ENCODE results near the gene PYM1. TPM values are rescaled to one million over a fixed set of nuclear protein-coding genes. Genes with fewer than 3 reads are reported as not detected.

The PYM1 gene
- total RNA-seq, 1 donor from 2014 or later: 35.6 TPM

- H3K4me3 Mint-ChIP-seq: no peak overlapping the region
- H3K9me3 Mint-ChIP-seq: no peaks in the 10 kb centered on the region
- peaks cover 4% of the 10 kb centered on the region for H3K4me1 Mint-ChIP-seq
- H3K27ac Mint-ChIP-seq: no peak overlapping the region
- H3K27me3 Mint-ChIP-seq: no peaks in the 10 kb centered on the region
- intact Hi-C loops (cut with micrococcal nuclease): no loop called here
- no peak for DNase-seq
- H3K36me3 Mint-ChIP-seq (ENCODE audit: low read depth): peaks cover 24% of the 10 kb centered on the region
Measured at GRCh38 chr12:55957106-55957859, 29.6 kb upstream of the PYM1 start.

GRCh38 chr12:55955800-55956508 is 28.3 kb upstream of the PYM1 start:
- DNase-seq: peak; percentile 81
- H3K9me3 Mint-ChIP-seq: no peaks in the 10 kb centered on the region
- no peaks in the 10 kb centered on the region for H3K27me3 Mint-ChIP-seq
- H3K27ac Mint-ChIP-seq: peak overlapping the region; percentile 16
- intact Hi-C loops (cut with micrococcal nuclease): no loop called here
- no peak overlapping the region for H3K4me3 Mint-ChIP-seq
- H3K36me3 Mint-ChIP-seq (ENCODE audit: low read depth): peaks cover 38% of the 10 kb centered on the region
- peaks cover 4% of the 10 kb centered on the region for H3K4me1 Mint-ChIP-seq

- Mint-ChIP-seq H3K27me3 (no peaks in the 10 kb centered on the region), H3K36me3 (ENCODE audit: low read depth) (peaks cover 40% of the 10 kb centered on the region), H3K9me3 (no peaks in the 10 kb centered on the region), H3K4me1 (peaks cover 4% of the 10 kb centered on the region), H3K4me3 (no peak overlapping the region), H3K27ac (no peak overlapping the region)
- no peak for DNase-seq
- intact Hi-C loops (cut with micrococcal nuclease): no loop called here
Measured at GRCh38 chr12:55955344-55955743, 27.6 kb upstream of the PYM1 start.

GRCh38 chr12:55946553-55946952 is 18.9 kb upstream of the PYM1 start:
- Mint-ChIP-seq H3K4me1 (peaks cover 29% of the 10 kb centered on the region), H3K36me3 (ENCODE audit: low read depth) (peaks cover 72% of the 10 kb centered on the region), H3K9me3 (no peaks in the 10 kb centered on the region), H3K27ac (peak overlapping the region; percentile 77), H3K4me3 (no peak overlapping the region), H3K27me3 (no peaks in the 10 kb centered on the region)
- intact Hi-C loops (cut with micrococcal nuclease): no loop called here
- DNase-seq: no peak

- no peak overlapping the region for H3K4me3 Mint-ChIP-seq
- peak overlapping the region; percentile 59 for H3K27ac Mint-ChIP-seq
- H3K4me1 Mint-ChIP-seq: peaks cover 56% of the 10 kb centered on the region
- H3K9me3 Mint-ChIP-seq: no peaks in the 10 kb centered on the region
- DNase-seq: no peak
- H3K27me3 Mint-ChIP-seq: no peaks in the 10 kb centered on the region
- intact Hi-C loops (cut with micrococcal nuclease): no loop called here
- H3K36me3 Mint-ChIP-seq (ENCODE audit: low read depth): peaks cover 90% of the 10 kb centered on the region
Measured at GRCh38 chr12:55942577-55943136, 15.0 kb upstream of the PYM1 start.

GRCh38 chr12:55942055-55942454 is 14.4 kb upstream of the PYM1 start:
- no peak for DNase-seq
- Mint-ChIP-seq H3K4me1 (peaks cover 58% of the 10 kb centered on the region), H3K27me3 (no peaks in the 10 kb centered on the region), H3K9me3 (no peaks in the 10 kb centered on the region), H3K36me3 (ENCODE audit: low read depth) (peaks cover 91% of the 10 kb centered on the region), H3K27ac (peak overlapping the region; percentile 59), H3K4me3 (no peak overlapping the region)
- intact Hi-C loops (cut with micrococcal nuclease): no loop called here

- intact Hi-C loops (cut with micrococcal nuclease): loop anchor here (1.0 kb wide), 3 partner anchors 10 to 202 kb away; partner anchors contain the start of gene ORMDL2
- Mint-ChIP-seq H3K4me1 (peaks cover 67% of the 10 kb centered on the region), H3K27ac (peak overlapping the region; percentile 76), H3K36me3 (ENCODE audit: low read depth) (peaks cover 92% of the 10 kb centered on the region), H3K4me3 (peak overlapping the region; percentile 60), H3K27me3 (no peaks in the 10 kb centered on the region), H3K9me3 (no peaks in the 10 kb centered on the region)
- peak; percentile 95 for DNase-seq
Measured at GRCh38 chr12:55940065-55940732, 12.5 kb upstream of the PYM1 start.

GRCh38 chr12:55938826-55939501 is 11.3 kb upstream of the PYM1 start:
- intact Hi-C loops (cut with micrococcal nuclease): no loop called here
- H3K36me3 Mint-ChIP-seq (ENCODE audit: low read depth): peaks cover 94% of the 10 kb centered on the region
- peak overlapping the region; percentile 17 for H3K4me3 Mint-ChIP-seq
- no peaks in the 10 kb centered on the region for H3K9me3 Mint-ChIP-seq
- DNase-seq: no peak
- H3K27me3 Mint-ChIP-seq: no peaks in the 10 kb centered on the region
- H3K4me1 Mint-ChIP-seq: peaks cover 72% of the 10 kb centered on the region
- peak overlapping the region; percentile 81 for H3K27ac Mint-ChIP-seq

- Mint-ChIP-seq H3K4me1 (peaks cover 78% of the 10 kb centered on the region), H3K9me3 (no peaks in the 10 kb centered on the region), H3K4me3 (peak overlapping the region; percentile 19), H3K36me3 (ENCODE audit: low read depth) (peaks cover 93% of the 10 kb centered on the region), H3K27me3 (no peaks in the 10 kb centered on the region), H3K27ac (peak overlapping the region; percentile 89)
- intact Hi-C loops (cut with micrococcal nuclease): no loop called here
- DNase-seq: no peak
Measured at GRCh38 chr12:55937981-55938380, 10.3 kb upstream of the PYM1 start.

GRCh38 chr12:55935738-55936151 is 8.1 kb upstream of the PYM1 start:
- Mint-ChIP-seq H3K4me3 (peak overlapping the region; percentile 99), H3K27me3 (no peaks in the 10 kb centered on the region), H3K4me1 (peaks cover 74% of the 10 kb centered on the region), H3K36me3 (ENCODE audit: low read depth) (peaks cover 83% of the 10 kb centered on the region), H3K9me3 (no peaks in the 10 kb centered on the region), H3K27ac (peak overlapping the region; percentile 89)
- intact Hi-C loops (cut with micrococcal nuclease): no loop called here
- peak; percentile 74 for DNase-seq

- H3K36me3 Mint-ChIP-seq (ENCODE audit: low read depth): peaks cover 74% of the 10 kb centered on the region
- intact Hi-C loops (cut with micrococcal nuclease): no loop called here
Measured at GRCh38 chr12:55934773-55935172, 7.1 kb upstream of the PYM1 start.

GRCh38 chr12:55933799-55934742 is 6.4 kb upstream of the PYM1 start:
- Mint-ChIP-seq H3K27me3 (no peaks in the 10 kb centered on the region), H3K4me1 (peaks cover 73% of the 10 kb centered on the region), H3K36me3 (ENCODE audit: low read depth) (peaks cover 70% of the 10 kb centered on the region), H3K4me3 (peak overlapping the region; percentile 99), H3K27ac (peak overlapping the region; percentile 98), H3K9me3 (no peaks in the 10 kb centered on the region)
- intact Hi-C loops (cut with micrococcal nuclease): no loop called here
- DNase-seq: peak; percentile 55

More at GRCh38 chr12:55934773-55935172, 7.1 kb upstream of the PYM1 start:
- peak overlapping the region; percentile 89 for H3K27ac Mint-ChIP-seq
- no peaks in the 10 kb centered on the region for H3K9me3 Mint-ChIP-seq
- H3K4me3 Mint-ChIP-seq: peak overlapping the region; percentile 99
- peaks cover 72% of the 10 kb centered on the region for H3K4me1 Mint-ChIP-seq
- DNase-seq: peak; percentile 60
- H3K27me3 Mint-ChIP-seq: no peaks in the 10 kb centered on the region
